ENCODE measurements around the gene ADAMTS2.
A peak's percentile ranks its signal among the peaks of the same experiment; 100 is the strongest.

The ADAMTS2 gene

GRCh38 chr5:179140293-179140692 is 205.0 kb downstream of the ADAMTS2 start:
- Histone ChIP-seq H3K9me3 (ENCODE audit: control insufficient read depth, low read length) (no peaks in the 10 kb centered on the region), H3K18ac (ENCODE audit: low read depth in 1 of 2, low read length in 2 of 2) (no peak overlapping the region), H3K27ac (ENCODE audit: low read length, poor library complexity, severe bottlenecking) (no peak overlapping the region), H2AK5ac (ENCODE audit: low read length, severe bottlenecking) (no peak overlapping the region), H3K4ac (ENCODE audit: low read depth in 1 of 2, low read length in 2 of 2) (no peak overlapping the region), H2AFZ (ENCODE audit: low read depth, low read length) (no peak overlapping the region), H3K27me3 (ENCODE audit: control insufficient read depth in 1 of 2, insufficient read depth in 1 of 2, low read length in 2 of 2) (no peaks in the 10 kb centered on the region), H4K91ac (ENCODE audit: low read length) (no peak overlapping the region), H2BK5ac (ENCODE audit: low read depth, low read length, poor library complexity, severe bottlenecking) (no peak overlapping the region), H3K79me1 (replicated peaks; ENCODE audit: low read length, poor library complexity, severe bottlenecking) (no peaks in the 10 kb centered on the region), H3K4me1 (ENCODE audit: control insufficient read depth, insufficient read depth, low read depth, low read length) (peaks cover 2% of the 10 kb centered on the region), H2BK15ac (ENCODE audit: low read depth, poor library complexity, severe bottlenecking) (no peak overlapping the region), H3K36me3 (ENCODE audit: control insufficient read depth in 1 of 2, insufficient read depth in 2 of 2, low read depth in 1 of 2, low read length in 2 of 2) (peaks cover 0 to 20% of the 10 kb centered on the region in 2 experiments), H2BK12ac (ENCODE audit: low read length in 2 of 2) (no peak overlapping the region), H3K14ac (ENCODE audit: low read length in 2 of 2) (peak overlapping the region in 1 of 2 experiments; percentile 65), H4K8ac (ENCODE audit: low read length) (no peak overlapping the region), H3K4me2 (ENCODE audit: low read length, poor library complexity, severe bottlenecking) (no peak overlapping the region), H3K4me3 (ENCODE audit: insufficient read depth in 1 of 2, low read depth in 1 of 2, low read length in 2 of 2) (no peak overlapping the region), H3K23ac (ENCODE audit: low read length in 2 of 2) (no peak overlapping the region), H2BK120ac (ENCODE audit: low read depth, low read length) (no peak overlapping the region), H3K9ac (ENCODE audit: low read length) (no peak overlapping the region)
- WGBS = 100% methylated on average over 2 of the region's 3 CpGs
- DNase-seq = no peak

GRCh38 chr5:179139936-179140235 is 205.4 kb downstream of the ADAMTS2 start:
- H2BK120ac ChIP-seq (ENCODE audit: low read depth, low read length) = no peak overlapping the region
- H3K18ac ChIP-seq (ENCODE audit: low read depth in 1 of 2, low read length in 2 of 2) = no peak overlapping the region
- 87% methylated on average over 10 of the region's 10 CpGs for WGBS
- H4K91ac ChIP-seq (ENCODE audit: low read length) = peak overlapping the region; percentile 4
- no peak overlapping the region for H4K8ac ChIP-seq (ENCODE audit: low read length)
- no peak overlapping the region for H3K23ac ChIP-seq (ENCODE audit: low read length in 2 of 2)
- no peak overlapping the region for H2BK5ac ChIP-seq (ENCODE audit: low read depth, low read length, poor library complexity, severe bottlenecking)
- H2AK5ac ChIP-seq (ENCODE audit: low read length, severe bottlenecking) = no peak overlapping the region
- H3K27me3 ChIP-seq (ENCODE audit: control insufficient read depth in 1 of 2, insufficient read depth in 1 of 2, low read length in 2 of 2) = no peaks in the 10 kb centered on the region
- no peak overlapping the region for H2BK15ac ChIP-seq (ENCODE audit: low read depth, poor library complexity, severe bottlenecking)
- H2BK12ac ChIP-seq (ENCODE audit: low read length in 2 of 2) = no peak overlapping the region
- no peak for DNase-seq
- no peaks in the 10 kb centered on the region for H3K9me3 ChIP-seq (ENCODE audit: control insufficient read depth, low read length)
- peaks cover 0 to 21% of the 10 kb centered on the region in 2 experiments for H3K36me3 ChIP-seq (ENCODE audit: control insufficient read depth in 1 of 2, insufficient read depth in 2 of 2, low read depth in 1 of 2, low read length in 2 of 2)
- no peak overlapping the region for H3K4ac ChIP-seq (ENCODE audit: low read depth in 1 of 2, low read length in 2 of 2)
- no peak overlapping the region for H3K9ac ChIP-seq (ENCODE audit: low read length)
- peak overlapping the region in 1 of 2 experiments; percentile 65 for H3K14ac ChIP-seq (ENCODE audit: low read length in 2 of 2)
- H2AFZ ChIP-seq (ENCODE audit: low read depth, low read length) = no peak overlapping the region
- H3K4me1 ChIP-seq (ENCODE audit: control insufficient read depth, insufficient read depth, low read depth, low read length) = peaks cover 2% of the 10 kb centered on the region
- H3K79me1 ChIP-seq (replicated peaks; ENCODE audit: low read length, poor library complexity, severe bottlenecking) = no peaks in the 10 kb centered on the region
- H3K4me3 ChIP-seq (ENCODE audit: insufficient read depth in 1 of 2, low read depth in 1 of 2, low read length in 2 of 2) = no peak overlapping the region
- no peak overlapping the region for H3K27ac ChIP-seq (ENCODE audit: low read length, poor library complexity, severe bottlenecking)
- H3K4me2 ChIP-seq (ENCODE audit: low read length, poor library complexity, severe bottlenecking) = no peak overlapping the region

GRCh38 chr5:179139111-179139935 is 205.9 kb downstream of the ADAMTS2 start:
- H2BK120ac ChIP-seq (ENCODE audit: low read depth, low read length) = no peak overlapping the region
- H2BK12ac ChIP-seq (ENCODE audit: low read length in 2 of 2) = no peak overlapping the region
- no peak overlapping the region for H3K4me3 ChIP-seq (ENCODE audit: insufficient read depth in 1 of 2, low read depth in 1 of 2, low read length in 2 of 2)
- no peak overlapping the region for H3K18ac ChIP-seq (ENCODE audit: low read depth in 1 of 2, low read length in 2 of 2)
- H3K36me3 ChIP-seq (ENCODE audit: control insufficient read depth in 1 of 2, insufficient read depth in 2 of 2, low read depth in 1 of 2, low read length in 2 of 2) = peaks cover 0 to 22% of the 10 kb centered on the region in 2 experiments
- H2AK5ac ChIP-seq (ENCODE audit: low read length, severe bottlenecking) = no peak overlapping the region
- no peak overlapping the region for H2BK5ac ChIP-seq (ENCODE audit: low read depth, low read length, poor library complexity, severe bottlenecking)
- H4K91ac ChIP-seq (ENCODE audit: low read length) = no peak overlapping the region
- H3K79me1 ChIP-seq (replicated peaks; ENCODE audit: low read length, poor library complexity, severe bottlenecking) = no peaks in the 10 kb centered on the region
- no peaks in the 10 kb centered on the region for H3K27me3 ChIP-seq (ENCODE audit: control insufficient read depth in 1 of 2, insufficient read depth in 1 of 2, low read length in 2 of 2)
- H3K27ac ChIP-seq (ENCODE audit: low read length, poor library complexity, severe bottlenecking) = no peak overlapping the region
- peak overlapping the region in 1 of 2 experiments; percentile 55 for H3K14ac ChIP-seq (ENCODE audit: low read length in 2 of 2)
- H3K9me3 ChIP-seq (ENCODE audit: control insufficient read depth, low read length) = no peaks in the 10 kb centered on the region
- no peak overlapping the region for H3K4ac ChIP-seq (ENCODE audit: low read depth in 1 of 2, low read length in 2 of 2)
- no peak overlapping the region for H2AFZ ChIP-seq (ENCODE audit: low read depth, low read length)
- 93% methylated on average over 23 of the region's 26 CpGs for WGBS
- H3K23ac ChIP-seq (ENCODE audit: low read length in 2 of 2) = no peak overlapping the region
- no peak overlapping the region for H3K4me2 ChIP-seq (ENCODE audit: low read length, poor library complexity, severe bottlenecking)
- H2BK15ac ChIP-seq (ENCODE audit: low read depth, poor library complexity, severe bottlenecking) = no peak overlapping the region
- H3K9ac ChIP-seq (ENCODE audit: low read length) = no peak overlapping the region
- peaks cover 2% of the 10 kb centered on the region for H3K4me1 ChIP-seq (ENCODE audit: control insufficient read depth, insufficient read depth, low read depth, low read length)
- no peak for DNase-seq
- no peak overlapping the region for H4K8ac ChIP-seq (ENCODE audit: low read length)

GRCh38 chr5:179138568-179138925 is 206.7 kb downstream of the ADAMTS2 start:
- no peak overlapping the region for H2BK120ac ChIP-seq (ENCODE audit: low read depth, low read length)
- DNase-seq = no peak
- no peak overlapping the region for H2BK5ac ChIP-seq (ENCODE audit: low read depth, low read length, poor library complexity, severe bottlenecking)
- no peak overlapping the region for H2AFZ ChIP-seq (ENCODE audit: low read depth, low read length)
- H3K4me3 ChIP-seq (ENCODE audit: insufficient read depth in 1 of 2, low read depth in 1 of 2, low read length in 2 of 2) = no peak overlapping the region
- H3K36me3 ChIP-seq (ENCODE audit: control insufficient read depth in 1 of 2, insufficient read depth in 2 of 2, low read depth in 1 of 2, low read length in 2 of 2) = peaks cover 0 to 27% of the 10 kb centered on the region in 2 experiments
- H3K4me1 ChIP-seq (ENCODE audit: control insufficient read depth, insufficient read depth, low read depth, low read length) = peaks cover 2% of the 10 kb centered on the region
- no peak overlapping the region for H2AK5ac ChIP-seq (ENCODE audit: low read length, severe bottlenecking)
- no peak overlapping the region for H3K4ac ChIP-seq (ENCODE audit: low read depth in 1 of 2, low read length in 2 of 2)
- H3K27me3 ChIP-seq (ENCODE audit: control insufficient read depth in 1 of 2, insufficient read depth in 1 of 2, low read length in 2 of 2) = no peaks in the 10 kb centered on the region
- no peaks in the 10 kb centered on the region for H3K79me1 ChIP-seq (replicated peaks; ENCODE audit: low read length, poor library complexity, severe bottlenecking)
- no peak overlapping the region for H4K8ac ChIP-seq (ENCODE audit: low read length)
- WGBS = 90% methylated on average over 18 of the region's 23 CpGs
- H3K14ac ChIP-seq (ENCODE audit: low read length in 2 of 2) = no peak overlapping the region
- H3K23ac ChIP-seq (ENCODE audit: low read length in 2 of 2) = no peak overlapping the region
- H3K9ac ChIP-seq (ENCODE audit: low read length) = no peak overlapping the region
- no peaks in the 10 kb centered on the region for H3K9me3 ChIP-seq (ENCODE audit: control insufficient read depth, low read length)
- H2BK12ac ChIP-seq (ENCODE audit: low read length in 2 of 2) = no peak overlapping the region
- H3K18ac ChIP-seq (ENCODE audit: low read depth in 1 of 2, low read length in 2 of 2) = no peak overlapping the region
- H3K4me2 ChIP-seq (ENCODE audit: low read length, poor library complexity, severe bottlenecking) = no peak overlapping the region
- H3K27ac ChIP-seq (ENCODE audit: low read length, poor library complexity, severe bottlenecking) = no peak overlapping the region
- no peak overlapping the region for H2BK15ac ChIP-seq (ENCODE audit: low read depth, poor library complexity, severe bottlenecking)
- no peak overlapping the region for H4K91ac ChIP-seq (ENCODE audit: low read length)
